AG09309 (cell line): Measurements from ENCODE around the gene KCND3.

Experiments used
- DNase-seq: peaks from one replicate; pipeline ENCODE4 v3.0.0-alpha.2; 2010; ENCODE audit warnings: low read depth
- H3K4me3 ChIP-seq: 2 replicates; pipeline ENCODE4 v1.5.1; 2011; ENCODE audit warnings: mild to moderate bottlenecking, low read depth, low read length, moderate library complexity; ENCODE audit not compliant: control insufficient read depth
- CTCF ChIP-seq: IDR thresholded peaks from 2 replicates; pipeline ENCODE4 v1.5.1; 2011; ENCODE audit warnings: mild to moderate bottlenecking, low read depth, low read length, inconsistent platforms; ENCODE audit not compliant: insufficient read depth, control insufficient read depth; ENCODE audit errors: missing control alignments

Gene KCND3

GRCh38 chr1:111862599-111862998, 126.9 kb downstream of the KCND3 start:
- H3K4me3 ChIP-seq: no peak overlapping the region
- no peak for TF ChIP-seq CTCF
- DNase-seq: no peak

DNA sequence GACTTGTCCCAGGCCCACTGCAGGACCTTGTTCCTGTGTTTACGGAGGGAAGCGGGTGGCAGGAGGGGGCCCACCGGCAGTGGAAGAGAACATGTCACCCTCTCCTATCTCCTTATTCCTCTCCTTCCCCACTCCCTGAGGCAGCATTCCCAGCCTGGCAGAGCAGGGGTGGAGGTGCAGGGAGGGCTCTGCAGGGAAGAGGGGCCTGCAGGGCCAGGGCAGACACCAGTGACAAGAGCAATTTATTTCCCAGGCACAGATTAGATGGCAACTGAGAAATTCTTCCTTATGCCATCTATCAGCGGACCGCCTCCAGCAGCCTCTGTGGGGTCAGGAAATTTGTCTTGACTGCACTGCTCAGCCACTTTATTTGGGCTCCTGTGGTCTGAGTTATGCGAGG, 127.9 kb downstream of the KCND3 start:
- TF ChIP-seq CTCF: no peak
- H3K4me3 ChIP-seq: no peak overlapping the region
- DNase-seq: no peak

DNA sequence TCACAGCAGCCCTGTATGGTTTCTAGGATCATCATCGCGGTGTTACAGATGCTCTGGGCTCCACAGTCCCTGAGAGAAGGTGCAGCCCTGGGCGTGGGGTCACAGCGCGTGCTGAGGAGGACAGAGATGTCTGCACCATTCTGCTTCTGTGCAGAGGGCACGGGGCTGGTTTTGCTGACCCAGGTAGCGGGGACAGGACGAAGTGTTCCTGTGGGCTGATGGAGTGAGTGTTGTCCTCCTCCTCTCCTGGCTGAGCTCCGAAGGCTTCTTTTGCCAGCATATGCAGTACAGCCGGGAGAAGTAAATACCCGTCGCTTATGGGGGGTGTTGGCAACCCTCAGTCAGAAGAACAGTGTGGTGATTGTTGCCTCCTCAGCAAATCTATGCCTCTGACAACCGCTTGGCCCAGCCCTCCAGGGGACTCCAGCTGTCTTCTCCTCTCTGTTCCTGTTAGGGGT, 132.2 kb downstream of the KCND3 start:
- DNase-seq: no peak
- H3K4me3 ChIP-seq: no peak overlapping the region
- TF ChIP-seq CTCF: no peak

GRCh38 chr1:111856411-111857185, 132.9 kb downstream of the KCND3 start:
- TF ChIP-seq CTCF: no peak
- no peak overlapping the region for H3K4me3 ChIP-seq
- DNase-seq: no peak

GRCh38 chr1:111855260-111855659, 134.2 kb downstream of the KCND3 start:
- no peak overlapping the region for H3K4me3 ChIP-seq
- TF ChIP-seq CTCF: no peak
- no peak for DNase-seq

GRCh38 chr1:111852261-111852721, 137.2 kb downstream of the KCND3 start:
- no peak overlapping the region for H3K4me3 ChIP-seq
- DNase-seq: no peak
- TF ChIP-seq CTCF: no peak

DNA sequence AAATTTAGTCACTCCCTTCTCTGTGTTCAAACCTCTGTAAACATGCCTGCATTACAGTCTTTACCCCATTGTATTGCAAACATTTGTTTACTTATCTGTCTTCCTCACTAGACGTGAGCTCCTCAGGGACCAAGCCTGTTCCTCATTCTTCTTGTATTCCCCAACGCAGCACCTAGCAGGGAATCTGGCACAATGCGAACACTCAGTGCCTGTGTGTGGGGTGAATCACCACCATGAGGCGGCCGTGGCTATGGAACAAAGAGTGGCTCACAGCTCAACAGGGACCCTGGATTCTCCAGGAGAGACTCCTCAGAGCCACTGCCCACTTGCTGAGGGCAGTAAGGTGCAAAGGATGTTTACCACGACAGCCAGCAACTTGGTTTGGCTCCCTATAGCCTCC, 137.9 kb downstream of the KCND3 start:
- no peak overlapping the region for H3K4me3 ChIP-seq
- TF ChIP-seq CTCF: no peak
- no peak for DNase-seq
